K562 (cell line): ENCODE data around the gene PPP1R14D. TPM values are rescaled to one million over a fixed set of nuclear protein-coding genes. Genes with fewer than 3 reads are reported as not detected.

Experiments
- ATAC-seq: fragments of 200-7000 bp; cut with Tn5 transposase; 3 replicates; pipeline ENCODE4 v1.9.1; 2020; ENCODE audit warnings: moderate library complexity
- BruUV-seq: library from RNA; stranded (reverse); fragments of 400-500 nt; replicated peaks from 2 replicates; lab custom pipeline; 2021; lab: Mats Ljungman, UMichigan
- CTCF ChIA-PET: fragments of 300-600 bp; formaldehyde crosslinking; extraction: SDS; loops from one replicate; lab custom pipeline; 2021; ENCODE audit warnings: low intra/inter-chr PET ratio; lab: Yijun Ruan, JAX
- POLR2A ChIA-PET: fragments of 300-600, 350-650 bp; sonication (Branson Sonifier 250); formaldehyde crosslinking; extraction: SDS; loops from one replicate; lab custom pipeline; 2021; ENCODE audit warnings: antibody characterized with exemption, inconsistent platforms; lab: Yijun Ruan, JAX
- DNase-seq, 4 experiments: peaks; one replicate each; pipeline versions ENCODE4 v3.0.0 to v3.0.0-alpha.2; 2011 to 2018; ENCODE audit warnings: low spot score in 3 of 4, mixed read lengths in 3 of 4; ENCODE audit errors: extremely low read depth in 1 of 4
- FAIRE-seq: peaks from 2 replicates; lab custom pipeline; 2011; peaks lifted over from hg19 to GRCh38; lab: Jason Lieb, UNC
- H2AFZ ChIP-seq: 2 replicates; pipeline ENCODE4 v1.6.0; 2011; ENCODE audit warnings: low read depth, low read length, control low read depth, inconsistent platforms
- H3K27ac ChIP-seq: fragments of 200-600 bp; 3 replicates; pipeline ENCODE4 v1.8.0; 2011; ENCODE audit warnings: low read depth, mild to moderate bottlenecking, control low read depth, inconsistent platforms, low read length, moderate library complexity, mixed read lengths; ENCODE audit errors: extremely low read depth
- H3K27me3 ChIP-seq, 2 experiments: fragments of 300-600 bp in 1 of 2; 2 replicates in 1 of 2; 3 replicates in 1 of 2; pipeline versions ENCODE4 v1.6.0 to v1.8.0; 2011; ENCODE audit warnings: inconsistent platforms in 2 of 2, low read length in 2 of 2, mild to moderate bottlenecking in 1 of 2, mixed read lengths in 1 of 2, moderate library complexity in 1 of 2; ENCODE audit not compliant: control insufficient read depth in 2 of 2, insufficient read depth in 2 of 2
- H3K36me3 ChIP-seq: fragments of 300-600 bp; 3 replicates; pipeline ENCODE4 v1.8.0; 2011; ENCODE audit warnings: mild to moderate bottlenecking, low read length, inconsistent platforms; ENCODE audit not compliant: control insufficient read depth, insufficient read depth
- H3K4me1 ChIP-seq, 2 experiments: fragments of 200-600 bp in 1 of 2; replicated peaks in 1 of 2; 2 replicates in 1 of 2; 3 replicates in 1 of 2; pipeline versions ENCODE4 v1.5.1 to v1.8.0; 2011; ENCODE audit warnings: inconsistent platforms in 2 of 2, low read length in 2 of 2, mild to moderate bottlenecking in 1 of 2, mixed read lengths in 1 of 2, moderate library complexity in 1 of 2; ENCODE audit not compliant: control insufficient read depth in 2 of 2, insufficient read depth in 2 of 2
- H3K4me2 ChIP-seq: 2 replicates; pipeline ENCODE4 v1.6.1; 2011; ENCODE audit warnings: low read length, control low read depth, inconsistent platforms, mixed read lengths; ENCODE audit not compliant: insufficient read depth
- H3K4me3 ChIP-seq: fragments of 200-600 bp; sonication (generic), shearing (Covaris generic); 2 replicates; pipeline ENCODE4 v1.5.1; 2016; ENCODE audit warnings: control low read depth, inconsistent platforms
- H3K79me2 ChIP-seq: fragments of 200-600 bp; 3 replicates; pipeline ENCODE4 v1.8.0; 2011; ENCODE audit warnings: low read length, inconsistent platforms; ENCODE audit not compliant: control insufficient read depth, insufficient read depth
- H3K9ac ChIP-seq, 2 experiments: 2 replicates each; pipeline versions ENCODE4 v1.6.0 to v1.6.1; 2011; ENCODE audit warnings: low read depth in 2 of 2, low read length in 2 of 2, control low read depth in 1 of 2, inconsistent platforms in 1 of 2, mild to moderate bottlenecking in 1 of 2, mixed read lengths in 1 of 2; ENCODE audit not compliant: insufficient read depth in 1 of 2
- H3K9me1 ChIP-seq: one replicate; pipeline ENCODE4 v1.6.0; 2011; ENCODE audit warnings: inconsistent platforms, mild to moderate bottlenecking, low read length, moderate library complexity; ENCODE audit not compliant: control insufficient read depth, insufficient read depth
- H3K9me3 ChIP-seq: replicated peaks from 2 replicates; pipeline ENCODE4 v1.5.1; 2011; ENCODE audit warnings: low read depth, low read length, inconsistent platforms; ENCODE audit not compliant: control insufficient read depth, insufficient read depth
- H4K20me1 ChIP-seq: replicated peaks from 2 replicates; pipeline ENCODE4 v1.6.1; 2011; ENCODE audit warnings: low read length, inconsistent platforms, mixed read lengths; ENCODE audit not compliant: control insufficient read depth, insufficient read depth
- EZH2 ChIP-seq: IDR thresholded peaks from 2 replicates; pipeline ENCODE4 v1.6.1; 2012; ENCODE audit warnings: low read depth, mild to moderate bottlenecking, inconsistent platforms, low read length, borderline replicate concordance
- MTF1 ChIP-seq: fragments of 250-450 bp; sonication (Bioruptor Pico); IDR thresholded peaks from 2 replicates; pipeline ENCODE4 v1.9.0; 2021; ENCODE audit warnings: moderate library complexity, mild to moderate bottlenecking, inconsistent platforms, borderline replicate concordance
- RAD21 ChIP-seq, 2 experiments: fragments of 250-450 bp in 1 of 2; fragments of 450-650 bp in 1 of 2; sonication (Bioruptor Pico) in 1 of 2; formaldehyde crosslinking in 1 of 2; IDR thresholded peaks in 1 of 2; conservative IDR thresholded peaks in 1 of 2; 2 replicates each; pipeline versions ENCODE4 v1.4.0 to v1.8.0; 2020 to 2022; ENCODE audit warnings: mild to moderate bottlenecking in 2 of 2, moderate library complexity in 1 of 2
- SIX5 ChIP-seq, 2 experiments: IDR thresholded peaks; 2 replicates each; pipeline ENCODE4 v1.6.1; 2011; ENCODE audit warnings: low read length in 2 of 2, borderline replicate concordance in 1 of 2, low read depth in 1 of 2, mild to moderate bottlenecking in 1 of 2, moderate library complexity in 1 of 2; ENCODE audit not compliant: insufficient read depth in 1 of 2
- SREBF1 ChIP-seq: fragments of 150-350 bp; IDR thresholded peaks from 2 replicates; pipeline ENCODE4 v1.6.1; 2014; ENCODE audit warnings: antibody characterized with exemption, low read depth, low read length, borderline replicate concordance
- SRSF3 ChIP-seq: fragments of 200-400 bp; formaldehyde crosslinking; IDR thresholded peaks from 2 replicates; pipeline ENCODE4 v1.6.1; 2016; ENCODE audit warnings: mild to moderate bottlenecking, low read length, moderate library complexity; ENCODE audit not compliant: insufficient read depth
- YY1 ChIP-seq, 3 experiments: IDR thresholded peaks; 2 replicates each; pipeline ENCODE4 v1.6.1; 2011; ENCODE audit warnings: low read length in 2 of 3, mild to moderate bottlenecking in 2 of 3, moderate library complexity in 2 of 3, borderline replicate concordance in 1 of 3, control low read depth in 1 of 3, low read depth in 1 of 3; ENCODE audit not compliant: insufficient read depth in 3 of 3, insufficient replicate concordance in 2 of 3, control insufficient read depth in 1 of 3, insufficient read length in 1 of 3; ENCODE audit errors: extremely low read depth in 1 of 3
- ZFP36 ChIP-seq: fragments of 150-350 bp; IDR thresholded peaks from 2 replicates; pipeline ENCODE4 v1.6.1; 2018; ENCODE audit warnings: low read length, low read depth; ENCODE audit not compliant: partially characterized antibody
- ZNF146 ChIP-seq: IDR thresholded peaks from one replicate; pipeline ENCODE4 v1.6.1; 2018; ENCODE audit warnings: missing compliant biosample characterization; ENCODE audit not compliant: unreplicated experiment
- ZNF3 ChIP-seq: fragments of 250-450 bp; sonication (Bioruptor Pico); IDR thresholded peaks from 2 replicates; pipeline ENCODE4 v1.5.0; 2021; ENCODE audit warnings: mild to moderate bottlenecking, moderate library complexity
- ZNF707 ChIP-seq: fragments of 250-450 bp; sonication (Bioruptor Pico); conservative IDR thresholded peaks from 2 replicates; pipeline ENCODE4 v1.8.0; 2022; ENCODE audit warnings: inconsistent platforms, mild to moderate bottlenecking, moderate library complexity
- ZNF717 ChIP-seq: fragments of 250-450 bp; sonication (Bioruptor Pico); IDR thresholded peaks from 2 replicates; pipeline ENCODE4 v1.5.0; 2021
- WGBS: fragments of 100-300 bp; shearing (Covaris generic); methylation state at CpG from one replicate; pipeline ENCODE4 v1.1.6; 2016; ENCODE audit warnings: low coverage, mixed read lengths; ENCODE audit not compliant: insufficient coverage; ENCODE audit errors: missing lambda C conversion rate; 5-methylcytosine and 5-hydroxymethylcytosine counted together
- in situ Hi-C: fragments of 300-500 bp; cut with MboI; formaldehyde crosslinking; loops from 4 replicates; pipeline ENCODE4 v1.15.0; 2018; ENCODE audit warnings: inconsistent platforms, mixed read lengths
- intact Hi-C: fragments of 100-400 bp; cut with micrococcal nuclease; formaldehyde crosslinking; loops from 2 replicates; pipeline ENCODE4 v1.14.2; 2022
- polyA plus RNA-seq, 8 experiments: library from polyadenylated mRNA; depleted of rRNA in 4 of 8; stranded (reverse) in 5 of 8; unstranded in 3 of 8; fragments of >200 nt; fragmentation: Nextera tagmentation in 2 of 8; fragmentation: Illumina TruSeq in 1 of 8; extraction: Ambion mirVana in 2 of 8; extraction: Trizol in 1 of 8; gene quantifications; 2 replicates each; pipeline versions ENCODE4 v1.2.1 to v1.2.3, GENCODE V29; 2011 to 2014; ENCODE audit warnings: inconsistent platforms in 1 of 8, missing spikeins in 1 of 8
- total RNA-seq, 7 experiments: library from RNA; depleted of rRNA in 6 of 7; stranded (reverse); fragments of >200 nt in 6 of 7; fragmentation: Illumina TruSeq in 2 of 7; extraction: Trizol in 2 of 7; gene quantifications; 2 replicates each; pipeline versions ENCODE4 v1.2.1 to v1.2.3, GENCODE V29; 2011 to 2021; ENCODE audit warnings: low replicate concordance in 1 of 7
- TF ChIP-seq, protein P1 (sequence below): sonication (generic); formaldehyde crosslinking; IDR thresholded peaks from 2 replicates; pipeline ENCODE4 v1.8.0; 2022; ENCODE audit warnings: mild to moderate bottlenecking, missing genetic modification reagents
- TF ChIP-seq, protein P2 (sequence below), 3 experiments: fragments of 200-800 bp in 1 of 3; sonication (Bioruptor generic) in 1 of 3; sonication (generic) in 1 of 3; formaldehyde crosslinking in 1 of 3; IDR thresholded peaks; 2 replicates each; pipeline versions ENCODE4 v1.6.1 to v1.8.0; 2016 to 2022; ENCODE audit warnings: mild to moderate bottlenecking in 2 of 3, missing compliant biosample characterization in 2 of 3, missing genetic modification characterization in 2 of 3, missing genetic modification reagents in 1 of 3

Gene PPP1R14D
- total and polyA plus RNA-seq, 9 of the 15 experiments (the other 6 are each of a cell fraction or from before 2014, with no cell fraction given), result 0.11 to 0.18 TPM; not detected in 7

DNA sequence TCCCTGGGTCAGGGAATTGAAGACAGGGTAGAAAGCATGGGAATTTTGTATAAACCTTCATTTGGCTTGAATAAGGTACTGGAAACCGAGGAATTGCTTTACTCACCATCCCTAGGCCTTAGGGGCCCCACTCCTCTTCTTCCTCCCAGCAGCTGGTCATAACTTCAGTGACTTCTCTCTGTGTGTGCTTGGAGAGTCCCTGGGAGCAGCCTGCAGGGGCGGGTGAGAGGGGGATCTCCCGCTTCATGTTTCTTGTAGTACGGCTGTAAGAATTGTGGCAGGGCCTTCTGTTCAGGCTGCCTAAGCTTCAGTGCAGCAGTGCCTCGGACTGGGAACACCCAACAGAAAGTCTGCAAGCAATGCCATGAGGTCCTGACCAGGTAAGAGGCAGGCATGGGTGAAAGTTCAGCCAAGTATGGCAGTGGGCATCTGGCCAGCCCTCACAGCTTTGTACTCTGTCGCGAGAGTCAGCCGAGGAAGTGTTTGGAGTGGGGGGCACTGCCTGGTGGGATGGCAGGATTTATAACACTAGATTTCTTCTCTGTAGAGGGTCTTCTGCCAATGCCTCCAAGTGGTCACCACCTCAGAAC, 19.6 kb downstream of the PPP1R14D start:
- no peaks in the 10 kb centered on the region; the same call in 1 of the 2 replicates for H3K9me3 ChIP-seq
- no peaks in the 10 kb centered on the region for H3K27me3 ChIP-seq
- no peak overlapping the region for H3K4me3 ChIP-seq
- no peak for FAIRE-seq
- no peaks in the 10 kb centered on the region for H4K20me1 ChIP-seq
- peaks cover 26% of the 10 kb centered on the region for H3K36me3 ChIP-seq
- 0 out of 4 replicates have a peak overlapping the region, but pooled peaks of 1 of the 2 experiments have one; percentile 17 for H3K9ac ChIP-seq
- H3K4me1 ChIP-seq, result peaks cover 15 to 17% of the 10 kb centered on the region in 2 experiments; a peak in 4 of 5 replicates
- DNase-seq, result no peak
- no peak overlapping the region for H2AFZ ChIP-seq
- in situ Hi-C loops, result no loop called here
- POLR2A ChIA-PET, result interaction anchor here (0.7 kb wide), 1 partner anchor 224 kb away, joined by 4 read pairs; no protein-coding TSS in a partner anchor
- 80% methylated on average over 7 of the region's 8 CpGs for WGBS
- no peak overlapping the region for H3K4me2 ChIP-seq
- intact Hi-C loops, result no loop called here
- H3K79me2 ChIP-seq, result peaks cover 19% of the 10 kb centered on the region
- TF ChIP-seq ZNF146, result no peak
- no peak for TF ChIP-seq ZFP36
- no peak for TF ChIP-seq MTF1
- no peak for TF ChIP-seq ZNF707 (CRISPR knock-in tag)
- no peak for TF ChIP-seq RAD21 (CRISPR knock-in tag; conservative IDR thresholded peaks at IDR 0.05 in 1 of 2, IDR thresholded peaks at IDR 0.05 in 1 of 2)
- no peak for TF ChIP-seq SREBF1
- TF ChIP-seq YY1 (IDR thresholded peaks at IDR 0.05; ENCODE audit: borderline replicate concordance in 1 of 3, control insufficient read depth in 1 of 3, extremely low read depth in 1 of 3, insufficient read depth in 3 of 3, insufficient read length in 1 of 3, insufficient replicate concordance in 2 of 3, low read depth in 1 of 3, low read length in 2 of 3), result no peak
- TF ChIP-seq SIX5 (IDR thresholded peaks at IDR 0.05; ENCODE audit: borderline replicate concordance in 1 of 2, insufficient read depth in 1 of 2, low read depth in 1 of 2, low read length in 2 of 2), result no peak
- no peak for TF ChIP-seq EZH2
- no peak for TF ChIP-seq ZNF717 (CRISPR knock-in tag)
- TF ChIP-seq, protein P1, sequence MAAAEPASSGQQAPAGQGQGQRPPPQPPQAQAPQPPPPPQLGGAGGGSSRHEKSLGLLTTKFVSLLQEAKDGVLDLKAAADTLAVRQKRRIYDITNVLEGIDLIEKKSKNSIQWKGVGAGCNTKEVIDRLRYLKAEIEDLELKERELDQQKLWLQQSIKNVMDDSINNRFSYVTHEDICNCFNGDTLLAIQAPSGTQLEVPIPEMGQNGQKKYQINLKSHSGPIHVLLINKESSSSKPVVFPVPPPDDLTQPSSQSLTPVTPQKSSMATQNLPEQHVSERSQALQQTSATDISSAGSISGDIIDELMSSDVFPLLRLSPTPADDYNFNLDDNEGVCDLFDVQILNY (CRISPR knock-in tag), result no peak
- TF ChIP-seq ZNF3 (CRISPR knock-in tag), result no peak
- TF ChIP-seq SRSF3, result no peak
- TF ChIP-seq, protein P2, sequence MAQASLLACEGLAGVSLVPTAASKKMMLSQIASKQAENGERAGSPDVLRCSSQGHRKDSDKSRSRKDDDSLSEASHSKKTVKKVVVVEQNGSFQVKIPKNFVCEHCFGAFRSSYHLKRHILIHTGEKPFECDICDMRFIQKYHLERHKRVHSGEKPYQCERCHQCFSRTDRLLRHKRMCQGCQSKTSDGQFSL (CRISPR knock-in tag; IDR thresholded peaks at IDR 0.05), result no peak
- TF ChIP-seq, protein P2 (tag; IDR thresholded peaks at IDR 0.05), result no peak
- TSS peak; percentile 54 for BruUV-seq
- CTCF ChIA-PET, result no interaction called here
- no peaks in the 10 kb centered on the region for H3K9me1 ChIP-seq
- H3K27ac ChIP-seq, result no peak overlapping the region
- no peak for ATAC-seq
